ENCODE data around the gene SYS1. TPM values are rescaled to one million over a fixed set of nuclear protein-coding genes. Genes with fewer than 3 reads are reported as not detected.
A peak's percentile ranks its signal among the peaks of the same experiment; 100 is the strongest.

SYS1 gene
- total RNA-seq, 1 experiment from 2014 or later: 29.1 TPM

GRCh38 chr20:45358282-45359068 is 4.5 kb upstream of the SYS1 start:
- no peaks in the 10 kb centered on the region for H3K9me3 ChIP-seq (ENCODE audit: control insufficient read depth, insufficient read depth, low read depth, low read length)
- H3K27ac ChIP-seq (ENCODE audit: low read length): no peak overlapping the region
- DNase-seq (ENCODE audit: low read depth, low spot score) (no peak), ATAC-seq (no peak)
- in situ Hi-C loops (cut with HindIII; ENCODE audit: low pct_unique_long_range_greater_than_20kb, low sequenced_read_pairs) (no loop called here), intact Hi-C loops (cut with micrococcal nuclease; ENCODE audit: unreplicated experiment) (no loop called here)
- H3K4me1 ChIP-seq (ENCODE audit: control insufficient read depth, insufficient read depth, low read length): peaks cover 27% of the 10 kb centered on the region
- ChIA-PET POLR2A (no interaction called here), CTCF (interaction anchor here (1.7 kb wide), 1 partner anchor 78 kb away, joined by 5 read pairs; no protein-coding TSS in a partner anchor)
- BruUV-seq (replicated peaks): no TSS peak
- H3K27me3 ChIP-seq (ENCODE audit: control insufficient read depth, insufficient read depth, low read length): no peaks in the 10 kb centered on the region
- no peak for TF ChIP-seq CTCF (IDR thresholded peaks at IDR 0.05)
- no peak for TF ChIP-seq SIN3A (IDR thresholded peaks at IDR 0.05; ENCODE audit: borderline replicate concordance, insufficient read depth, low read depth, low read length)
- TF ChIP-seq TCF7L2 (IDR thresholded peaks at IDR 0.05; ENCODE audit: low read depth, low read length): no peak
- no peak overlapping the region for H3K4me3 ChIP-seq (ENCODE audit: low read depth in 2 of 2, low read length in 2 of 2)
- no peaks in the 10 kb centered on the region for H3K36me3 ChIP-seq (ENCODE audit: control insufficient read depth, insufficient read depth, low read length)

GRCh38 chr20:45359069-45359405 is 3.9 kb upstream of the SYS1 start:
- H3K27ac ChIP-seq (ENCODE audit: low read length): peak overlapping the region; percentile 34; the same call in 1 of the 2 replicates
- CTCF ChIA-PET: interaction anchor here (1.7 kb wide), 1 partner anchor 78 kb away, joined by 5 read pairs; no protein-coding TSS in a partner anchor
- POLR2A ChIA-PET: no interaction called here

More at GRCh38 chr20:45359069-45359405, 3.9 kb upstream of the SYS1 start:
- Histone ChIP-seq H3K4me1 (ENCODE audit: control insufficient read depth, insufficient read depth, low read length) (peaks cover 27% of the 10 kb centered on the region), H3K27me3 (ENCODE audit: control insufficient read depth, insufficient read depth, low read length) (no peaks in the 10 kb centered on the region), H3K36me3 (ENCODE audit: control insufficient read depth, insufficient read depth, low read length) (no peaks in the 10 kb centered on the region), H3K4me3 (ENCODE audit: low read depth in 2 of 2, low read length in 2 of 2) (no peak overlapping the region), H3K9me3 (ENCODE audit: control insufficient read depth, insufficient read depth, low read depth, low read length) (no peaks in the 10 kb centered on the region)
- intact Hi-C loops (cut with micrococcal nuclease; ENCODE audit: unreplicated experiment): no loop called here
- in situ Hi-C loops (cut with HindIII; ENCODE audit: low pct_unique_long_range_greater_than_20kb, low sequenced_read_pairs): no loop called here
- BruUV-seq (replicated peaks): no TSS peak
- DNase-seq (ENCODE audit: low read depth, low spot score): no peak
- no peak for ATAC-seq
- TF ChIP-seq REST (IDR thresholded peaks at IDR 0.05; ENCODE audit: insufficient read depth in 1 of 2, low read depth in 2 of 2, low read length in 1 of 2): no peak
- no peak for TF ChIP-seq POLR2AphosphoS5 (IDR thresholded peaks at IDR 0.05; ENCODE audit: low read depth, low read length)
- TF ChIP-seq SIN3A (IDR thresholded peaks at IDR 0.05; ENCODE audit: borderline replicate concordance, insufficient read depth, low read depth, low read length): no peak
- TF ChIP-seq CTCF (IDR thresholded peaks at IDR 0.05): no peak
- TF ChIP-seq TCF7L2 (IDR thresholded peaks at IDR 0.05; ENCODE audit: low read depth, low read length): no peak
